GM12873 (cell line): ENCODE data around the gene USP17L12.
"Not testable (repeated sequence)": the region's sequence is repeated elsewhere in the genome, so short reads cannot be mapped to it uniquely, and the experiment has no call there.

Experiments used
- CTCF ChIP-seq: IDR thresholded peaks from 2 replicates; pipeline ENCODE4 v1.5.1; 2012; ENCODE audit warnings: low read depth, mild to moderate bottlenecking, moderate library complexity, low read length, control low read depth; ENCODE audit not compliant: insufficient read depth; ENCODE audit errors: missing control alignments

The USP17L12 gene, protein sequence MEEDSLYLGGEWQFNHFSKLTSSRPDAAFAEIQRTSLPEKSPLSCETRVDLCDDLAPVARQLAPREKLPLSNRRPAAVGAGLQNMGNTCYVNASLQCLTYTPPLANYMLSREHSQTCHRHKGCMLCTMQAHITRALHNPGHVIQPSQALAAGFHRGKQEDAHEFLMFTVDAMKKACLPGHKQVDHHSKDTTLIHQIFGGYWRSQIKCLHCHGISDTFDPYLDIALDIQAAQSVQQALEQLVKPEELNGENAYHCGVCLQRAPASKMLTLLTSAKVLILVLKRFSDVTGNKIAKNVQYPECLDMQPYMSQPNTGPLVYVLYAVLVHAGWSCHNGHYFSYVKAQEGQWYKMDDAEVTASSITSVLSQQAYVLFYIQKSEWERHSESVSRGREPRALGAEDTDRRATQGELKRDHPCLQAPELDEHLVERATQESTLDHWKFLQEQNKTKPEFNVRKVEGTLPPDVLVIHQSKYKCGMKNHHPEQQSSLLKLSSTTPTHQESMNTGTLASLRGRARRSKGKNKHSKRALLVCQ

GRCh38 chr4:9219852-9220251, at the start of gene USP17L12:
Gene USP17L12, plus strand, starts transcription at chr4:9220152. Its CDS starts 0 bp downstream, at chr4:9220152.
- not testable (repeated sequence) for TF ChIP-seq CTCF

DNA sequence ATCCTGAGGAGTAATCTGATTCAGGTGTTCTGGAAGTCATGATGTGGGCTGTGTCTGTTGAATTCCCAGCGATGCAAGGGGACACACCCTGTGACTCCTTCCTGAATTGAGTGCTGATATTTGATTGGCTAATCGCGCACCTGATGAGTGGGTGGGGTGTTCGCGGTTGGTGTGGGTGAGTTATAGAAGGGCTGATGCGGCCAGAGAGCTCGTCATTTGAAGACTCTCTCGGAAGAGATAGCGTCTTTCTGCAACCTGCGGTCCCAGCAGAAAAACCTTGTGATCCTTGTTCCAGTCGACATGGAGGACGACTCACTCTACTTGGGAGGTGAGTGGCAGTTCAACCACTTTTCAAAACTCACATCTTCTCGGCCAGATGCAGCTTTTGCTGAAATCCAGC, 9.6 kb upstream of the USP17L12 start, which contains the start of gene USP17L10:
Gene USP17L10, plus strand, starts transcription at position 301 of the 400 bp plus-strand sequence. Its CDS starts 0 bp downstream, at position 301.
- not testable (repeated sequence) for TF ChIP-seq CTCF

DNA sequence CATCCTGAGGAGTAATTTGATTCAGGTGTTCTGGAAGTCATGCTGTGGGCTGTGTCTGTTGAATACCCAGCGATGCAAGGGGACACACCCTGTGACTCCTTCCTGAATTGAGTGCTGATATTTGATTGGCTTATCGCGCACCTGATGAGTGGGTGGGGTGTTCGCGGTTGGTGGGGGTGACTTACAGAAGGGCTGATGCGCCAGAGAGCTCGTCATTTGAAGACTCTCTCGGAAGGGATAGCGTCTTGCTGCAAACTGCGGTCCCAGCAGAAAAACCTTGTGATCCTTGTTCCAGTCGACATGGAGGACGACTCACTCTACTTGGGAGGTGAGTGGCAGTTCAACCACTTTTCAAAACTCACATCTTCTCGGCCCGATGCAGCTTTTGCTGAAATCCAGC, 4.8 kb upstream of the USP17L12 start, which contains the start of gene USP17L11:
Gene USP17L11, plus strand, starts transcription at position 301 of the 400 bp plus-strand sequence. Its CDS starts 0 bp downstream, at position 301.
- not testable (repeated sequence) for TF ChIP-seq CTCF

GRCh38 chr4:9224596-9224995, 4.6 kb downstream of the USP17L12 start, which contains the start of gene USP17L13:
Gene USP17L13, plus strand, starts transcription at chr4:9224896. Its CDS starts 0 bp downstream, at chr4:9224896.
- TF ChIP-seq CTCF: not testable (repeated sequence)

- TF ChIP-seq CTCF: not testable (repeated sequence)
Measured at GRCh38 chr4:9234085-9234484, 14.1 kb downstream of the USP17L12 start, which contains the start of gene USP17L15. Gene USP17L15, plus strand, starts transcription at chr4:9234385. Its CDS starts 0 bp downstream, at chr4:9234385.

GRCh38 chr4:9243579-9243978, 23.6 kb downstream of the USP17L12 start, which contains the start of gene USP17L17:
Gene USP17L17, plus strand, starts transcription at chr4:9243879. Its CDS starts 0 bp downstream, at chr4:9243879.
- not testable (repeated sequence) for TF ChIP-seq CTCF
